GM21423 (cell line): ENCODE results near the gene SLC16A8.
"Not testable (repeated sequence)": the region's sequence is repeated elsewhere in the genome, so short reads cannot be mapped to it uniquely, and the experiment has no call there.

Experiments used
- ATAC-seq: cut with Tn5 transposase; IDR thresholded peaks from one replicate; pipeline ENCODE4 v1.9.1; 2021; ENCODE audit warnings: mild to moderate bottlenecking, moderate library complexity; ENCODE audit not compliant: unreplicated experiment

Gene SLC16A8

DNA sequence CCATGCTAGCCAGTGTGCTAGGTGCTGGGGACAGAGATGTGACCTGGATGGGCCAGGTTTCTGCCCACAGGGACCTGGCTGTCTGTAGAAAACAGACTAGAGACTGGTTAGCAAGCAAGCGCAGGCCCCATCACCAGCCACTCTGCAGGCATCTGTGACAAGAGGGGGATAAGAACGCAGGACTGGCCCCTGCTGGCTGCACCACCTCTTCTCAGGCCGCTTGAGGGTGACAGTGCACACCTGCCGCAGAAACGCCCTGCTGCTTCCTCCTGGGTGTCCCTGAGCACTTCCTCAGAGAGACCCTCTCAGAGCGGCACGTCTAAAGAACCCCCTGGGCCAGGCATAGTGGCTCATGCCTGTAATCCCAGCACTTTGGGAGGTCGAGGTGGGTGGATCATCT, 32.7 kb downstream of the SLC16A8 start:
- ATAC-seq = no peak

DNA sequence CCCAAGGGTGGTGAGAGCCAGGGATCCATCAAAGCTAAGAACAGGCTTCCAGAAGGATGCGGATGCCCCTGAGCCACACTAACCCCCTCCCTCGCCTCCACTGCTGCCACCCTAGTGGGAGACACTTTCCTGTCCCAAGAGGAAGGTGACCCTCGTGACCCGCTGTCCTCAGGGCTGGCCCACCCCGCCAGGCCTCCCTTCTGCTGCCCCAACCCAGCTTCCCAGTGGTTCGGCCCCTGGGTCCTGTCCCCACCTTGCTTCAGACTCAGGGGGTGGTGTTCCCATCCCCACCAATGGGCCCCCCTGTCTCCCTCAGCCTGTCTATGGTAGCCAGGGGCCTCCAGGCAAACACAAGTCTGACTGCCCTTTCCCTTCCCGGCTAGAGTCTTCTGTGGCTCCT, 33.3 kb downstream of the SLC16A8 start:
- no peak for ATAC-seq

DNA sequence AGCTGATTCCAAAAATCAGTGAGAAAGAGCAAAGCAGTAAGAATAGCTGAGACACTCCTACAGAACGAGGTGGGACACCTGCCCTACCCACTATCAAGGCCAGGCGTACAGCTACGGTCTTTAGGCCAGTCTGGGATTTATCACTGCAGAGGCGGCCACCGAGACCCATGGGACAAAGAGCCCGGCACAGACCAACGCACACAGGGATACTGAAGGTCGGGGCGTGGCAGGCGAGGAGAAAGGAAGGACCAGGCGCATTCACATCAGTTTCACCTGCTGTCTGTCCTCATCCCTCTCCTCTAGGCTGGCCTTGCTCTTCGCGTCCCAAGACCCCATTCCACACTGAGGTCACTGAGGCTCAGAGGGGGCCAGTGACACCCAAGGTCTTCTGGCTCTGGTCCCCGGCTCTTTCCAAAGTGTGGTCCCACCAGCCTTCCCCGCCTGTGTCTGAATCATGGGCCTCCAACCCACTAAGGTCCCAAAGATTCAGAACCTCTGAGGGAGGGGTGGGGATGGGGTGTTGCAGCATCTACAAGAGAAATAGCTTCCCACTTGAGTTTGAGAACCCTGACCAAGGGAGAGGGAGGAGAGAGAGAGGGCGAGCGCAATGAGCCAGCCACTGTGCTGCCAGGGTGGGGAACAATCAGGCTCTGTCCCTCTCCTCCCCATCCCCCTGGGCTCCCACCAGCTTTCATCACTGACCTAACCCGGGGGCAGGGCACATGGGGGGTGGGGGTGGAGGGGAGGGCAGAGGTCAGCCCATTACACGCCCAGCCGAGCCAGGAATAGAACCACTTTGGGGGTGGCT, 34.0 kb downstream of the SLC16A8 start:
- no peak for ATAC-seq

DNA sequence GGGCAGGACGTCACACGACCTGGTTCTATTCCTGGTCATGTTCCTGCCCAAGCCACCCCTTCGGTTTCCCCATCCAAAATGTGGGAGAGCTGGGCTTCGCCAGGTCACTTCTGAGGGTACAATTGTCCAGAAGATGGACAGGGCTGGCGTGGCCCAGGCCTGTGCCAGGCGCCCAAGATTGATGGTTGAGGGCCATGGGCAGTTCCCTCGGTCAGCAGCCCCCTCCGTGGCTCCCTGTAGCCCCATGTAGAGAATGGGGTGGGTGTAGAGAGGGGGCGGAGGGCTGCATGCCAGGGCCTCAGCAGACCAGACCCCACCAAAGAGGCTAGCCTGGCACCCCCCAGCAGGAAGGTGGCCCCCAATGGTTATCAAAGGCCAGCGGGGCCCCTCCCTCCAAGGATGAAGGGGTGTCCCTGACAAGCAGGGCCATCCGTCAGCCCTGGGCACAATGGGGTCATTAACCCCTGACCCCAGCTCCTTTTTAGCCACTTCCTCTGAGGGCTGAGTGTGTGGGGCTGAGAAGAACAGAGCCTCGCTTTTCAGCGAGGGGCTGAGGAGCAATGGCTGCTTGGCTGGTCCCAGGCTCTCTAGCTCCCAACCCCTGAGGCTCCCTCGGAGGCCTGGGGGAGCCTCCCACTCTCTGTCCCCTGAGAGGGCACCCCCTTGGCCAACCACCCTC, 37.8 kb downstream of the SLC16A8 start:
- ATAC-seq = no peak

DNA sequence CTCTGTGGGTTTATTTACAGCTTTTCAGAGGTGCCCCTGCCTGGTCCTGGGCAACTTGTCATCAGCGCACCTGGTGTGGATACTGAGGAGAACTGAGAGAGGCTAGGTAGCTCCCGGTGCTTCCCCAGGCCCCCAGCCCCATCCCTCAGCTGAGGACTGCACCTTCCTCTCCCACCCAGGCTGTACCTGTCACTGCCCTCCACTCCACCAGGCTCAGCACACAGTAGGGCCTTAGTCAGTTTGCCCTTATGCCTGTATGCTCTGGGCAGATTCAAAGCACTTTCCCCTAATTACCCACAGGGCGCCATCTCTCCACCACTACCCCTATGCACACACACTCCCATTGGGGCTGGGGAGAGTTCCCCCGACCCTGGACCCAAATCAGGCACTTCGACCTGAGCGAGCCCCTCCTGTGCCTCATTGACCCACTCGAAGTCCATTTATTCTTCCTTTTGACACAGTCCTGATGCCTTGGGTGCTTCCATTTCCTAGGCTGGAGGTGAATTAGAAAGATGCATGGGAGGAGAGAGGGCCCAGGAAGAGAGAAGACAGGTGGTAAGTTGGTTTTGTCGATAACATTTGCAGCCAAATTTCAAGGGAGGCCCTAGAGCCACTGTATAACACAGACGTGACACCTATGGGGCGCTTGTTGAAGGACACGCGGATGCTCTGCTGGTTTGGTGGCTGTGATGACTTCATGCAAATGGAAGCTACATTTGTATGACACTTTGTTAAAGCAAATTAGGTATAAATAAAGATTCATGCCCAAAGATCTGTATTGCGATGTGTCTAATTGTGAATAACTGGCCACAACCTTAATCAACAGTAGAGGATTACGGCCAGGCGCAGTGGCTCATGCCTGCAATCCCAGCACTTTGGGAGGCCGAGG, 40.6 kb downstream of the SLC16A8 start:
- ATAC-seq = no peak

DNA sequence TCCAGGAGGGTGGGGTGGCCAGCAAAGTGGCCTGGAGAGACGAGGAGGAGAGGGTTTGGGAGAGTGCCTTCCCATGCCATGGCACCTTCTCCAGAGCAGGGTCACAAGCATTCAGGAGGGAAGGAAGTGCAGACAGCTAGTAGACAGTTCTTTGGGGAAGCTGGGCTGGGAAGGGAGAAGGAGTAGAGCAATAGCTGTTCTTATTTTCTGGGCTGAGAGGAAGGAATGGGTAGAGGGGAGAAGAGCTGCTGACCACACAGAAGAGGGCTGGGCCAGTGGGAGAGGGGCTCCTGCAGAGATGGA, 41.5 kb downstream of the SLC16A8 start:
- ATAC-seq = no peak

DNA sequence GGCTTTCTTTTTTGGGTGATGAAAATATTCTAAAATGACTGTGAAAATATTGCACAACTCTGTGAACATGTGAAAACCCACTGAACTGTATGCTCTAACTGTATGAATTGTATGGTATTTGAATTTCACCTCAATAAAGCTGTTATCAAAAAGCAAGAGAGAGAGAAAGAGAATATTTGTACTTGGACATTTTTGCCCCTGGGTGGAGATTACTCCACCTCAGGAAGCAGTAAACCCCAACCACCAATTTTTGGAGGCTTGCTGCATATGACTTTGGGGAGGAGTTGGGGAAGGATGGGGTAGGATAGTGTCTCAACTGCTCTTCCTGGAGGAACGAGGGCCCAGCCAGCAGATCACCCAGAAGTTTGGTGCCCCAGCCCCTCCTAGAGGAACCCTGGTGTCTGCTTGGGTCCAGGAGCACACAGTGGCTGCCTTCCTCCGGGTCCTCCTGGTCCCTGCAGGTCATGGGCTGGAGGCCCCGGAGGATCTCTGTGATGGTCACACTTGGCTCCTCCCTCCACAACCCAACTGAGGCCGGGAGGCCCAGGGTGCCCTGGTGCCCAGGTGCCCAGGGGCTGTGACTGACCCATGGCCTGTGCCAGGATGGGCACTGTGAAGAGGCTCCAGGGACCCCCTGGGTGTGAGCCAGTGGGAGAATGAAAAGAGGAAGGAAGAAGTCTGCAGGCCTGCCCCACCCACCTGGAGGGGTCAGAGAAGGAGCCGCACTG, 42.1 kb downstream of the SLC16A8 start:
- no peak for ATAC-seq

DNA sequence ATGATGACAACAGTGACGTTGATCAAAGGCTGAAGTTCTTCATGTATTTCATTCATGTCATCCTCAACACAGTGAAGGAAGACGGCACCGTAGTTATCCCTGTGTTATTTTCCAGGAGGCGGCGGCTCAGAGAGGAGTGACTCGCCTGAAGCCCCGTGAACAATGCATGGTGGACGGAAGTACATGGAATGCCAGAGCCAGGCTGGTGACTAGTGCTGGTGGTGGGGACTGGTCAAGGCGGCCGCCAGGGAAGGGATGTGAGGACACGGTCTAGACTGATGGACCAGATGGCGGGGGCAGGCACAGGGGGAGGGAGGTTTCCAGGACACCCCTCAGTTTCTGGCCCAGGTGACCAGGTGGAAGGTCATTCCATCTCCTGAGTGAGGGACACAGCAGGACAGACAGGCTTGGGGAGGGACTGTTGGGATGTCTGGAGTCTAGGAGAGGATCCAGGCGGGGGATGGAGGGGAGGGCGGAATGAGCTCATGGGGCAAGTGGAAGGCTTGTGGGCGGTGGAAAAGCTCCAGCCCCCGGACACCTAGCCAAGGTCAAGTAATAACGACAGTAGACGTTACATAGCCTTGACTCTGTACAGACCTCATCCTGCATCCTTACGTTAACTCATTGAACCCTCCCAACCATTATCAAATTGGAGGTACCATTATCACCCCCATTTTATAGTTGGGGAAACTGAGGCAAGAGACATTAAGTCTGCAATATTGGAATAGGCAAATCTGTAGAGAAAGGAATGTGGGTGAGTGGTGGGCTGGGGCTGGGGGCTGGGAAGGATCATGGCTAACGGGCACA, 42.8 kb downstream of the SLC16A8 start:
- no peak for ATAC-seq

DNA sequence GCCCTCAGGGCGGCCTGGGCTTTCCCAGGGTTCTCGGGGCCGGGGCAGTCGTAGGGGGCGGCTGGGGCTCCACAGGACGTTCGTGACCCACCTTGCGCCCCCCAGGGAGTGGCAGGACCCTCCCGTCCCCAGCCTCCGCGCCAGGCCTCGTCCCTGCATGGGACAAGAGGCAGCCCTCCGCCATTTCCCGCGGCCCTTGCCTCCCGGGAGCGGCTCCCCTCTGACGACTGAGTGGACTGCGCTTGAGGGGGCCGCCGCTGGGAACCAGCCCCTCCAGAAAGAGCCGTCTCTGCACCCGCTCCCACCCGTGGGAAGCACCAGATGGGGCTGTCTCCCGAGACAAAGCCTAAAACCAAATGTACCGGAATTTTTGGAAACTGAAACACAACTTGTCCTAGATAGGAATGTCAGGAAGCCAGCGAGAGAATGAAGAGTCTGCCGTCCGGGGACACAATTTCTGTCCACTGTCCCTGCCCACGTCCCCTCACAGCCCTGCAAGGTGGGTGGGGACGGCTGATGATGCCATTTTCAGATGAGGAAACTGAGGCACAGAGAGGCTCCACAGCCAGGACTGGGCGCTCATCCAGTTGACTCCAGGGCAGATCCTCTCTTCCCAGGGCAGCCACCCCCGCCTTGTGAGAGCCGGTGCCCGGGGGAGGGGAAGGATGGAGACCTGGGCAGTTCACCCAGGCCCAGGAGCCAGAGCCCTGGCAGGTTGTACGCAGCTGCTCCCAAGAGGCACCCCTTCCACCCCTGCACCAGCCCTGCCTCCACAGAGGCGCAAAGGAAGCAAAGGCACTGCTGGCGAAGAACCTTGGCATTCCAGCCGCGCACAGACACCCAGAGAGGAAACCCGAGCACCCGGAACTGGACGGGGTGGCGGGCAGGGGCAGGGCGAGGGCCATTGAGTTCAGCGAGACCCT, 44.8 kb downstream of the SLC16A8 start:
- no peak for ATAC-seq

DNA sequence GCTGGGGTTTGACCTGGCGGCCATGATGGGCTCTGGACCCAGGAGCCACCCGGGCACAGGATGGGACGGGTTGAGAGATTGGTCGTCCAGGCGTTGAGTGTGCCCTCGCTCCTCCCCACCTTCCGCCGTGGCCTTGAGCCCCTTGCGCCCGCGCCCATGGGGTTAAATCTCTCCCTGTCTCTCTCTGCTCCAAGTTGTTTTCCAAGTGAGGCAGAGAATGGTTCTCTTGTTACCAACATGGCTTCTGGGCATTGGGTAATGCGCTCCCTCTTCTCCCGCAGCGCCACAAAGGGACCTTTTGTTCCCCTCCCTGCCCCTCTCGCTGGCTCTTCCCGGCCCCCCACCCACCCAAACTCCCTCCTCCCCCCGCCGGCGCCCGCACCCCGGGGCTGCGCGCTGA, 45.6 kb downstream of the SLC16A8 start:
- no peak for ATAC-seq

DNA sequence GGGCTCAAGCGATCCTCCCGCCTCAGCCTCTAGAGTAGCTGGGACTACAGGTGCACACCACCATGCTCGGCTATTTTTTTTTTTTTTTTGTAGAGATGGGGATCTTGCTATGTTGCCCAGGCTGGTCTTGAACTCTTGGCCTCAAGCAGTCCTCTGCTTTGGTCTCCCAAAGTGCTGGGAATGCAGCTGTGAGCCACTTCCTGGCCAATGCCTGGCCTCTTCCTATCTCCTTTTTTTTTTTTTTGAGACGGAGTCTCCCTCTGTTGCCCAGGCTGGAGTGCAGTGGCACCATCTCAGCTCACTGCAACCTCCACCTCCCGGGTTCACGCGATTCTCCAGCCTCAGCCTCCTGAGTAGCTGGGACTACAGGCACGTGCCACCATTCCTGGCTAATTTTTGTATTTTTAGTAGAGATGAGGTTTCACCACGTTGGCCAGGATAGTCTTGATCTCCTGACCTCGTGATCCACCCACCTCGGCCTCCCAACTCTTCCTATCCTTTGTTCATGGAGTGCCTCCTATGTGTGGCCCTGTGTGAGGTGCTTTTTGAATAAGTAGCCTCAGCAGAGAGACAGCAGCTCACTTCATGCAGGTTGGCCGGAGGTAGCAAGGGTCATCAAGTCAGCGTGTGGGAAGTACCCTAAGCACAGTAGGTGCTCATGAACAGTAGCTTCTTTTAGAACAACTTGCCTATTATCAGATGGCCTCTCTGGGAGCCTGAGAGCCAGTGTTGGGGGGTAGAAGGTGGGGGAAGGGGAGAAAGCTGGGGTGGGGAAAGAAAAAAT, 46.4 kb downstream of the SLC16A8 start:
- not testable (repeated sequence) for ATAC-seq

DNA sequence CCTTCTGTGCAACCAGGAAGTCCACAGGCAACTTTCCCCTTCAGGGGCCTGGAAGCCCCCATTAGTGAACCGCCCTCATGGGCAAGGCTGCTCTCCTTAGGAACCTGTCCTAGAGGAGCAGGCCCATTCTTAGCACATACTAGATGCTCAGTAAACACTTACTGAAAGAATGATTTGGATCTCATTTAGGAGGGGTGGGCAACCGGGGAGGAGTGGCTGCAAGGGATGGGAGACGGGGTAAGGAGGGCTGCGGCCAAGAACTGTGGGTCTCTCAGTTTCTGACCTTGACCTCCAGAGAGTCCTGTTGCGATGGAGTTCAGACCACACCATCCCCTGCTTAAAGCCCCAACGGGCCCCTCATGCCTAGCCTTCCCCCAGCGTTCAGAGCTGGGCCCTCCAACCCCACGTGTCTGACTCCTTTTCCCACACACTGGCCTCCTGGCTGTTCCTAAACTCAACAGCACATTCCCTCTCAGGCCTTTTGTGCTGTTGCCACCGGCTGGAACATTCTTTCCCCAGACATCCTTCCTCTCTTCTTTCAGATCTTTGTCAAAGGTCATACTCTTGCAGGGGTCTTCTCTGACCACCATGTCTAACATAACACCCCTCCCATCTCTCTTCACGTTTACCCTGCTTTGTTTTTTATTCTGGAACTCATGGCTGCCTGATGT, 47.5 kb downstream of the SLC16A8 start:
- ATAC-seq = no peak

DNA sequence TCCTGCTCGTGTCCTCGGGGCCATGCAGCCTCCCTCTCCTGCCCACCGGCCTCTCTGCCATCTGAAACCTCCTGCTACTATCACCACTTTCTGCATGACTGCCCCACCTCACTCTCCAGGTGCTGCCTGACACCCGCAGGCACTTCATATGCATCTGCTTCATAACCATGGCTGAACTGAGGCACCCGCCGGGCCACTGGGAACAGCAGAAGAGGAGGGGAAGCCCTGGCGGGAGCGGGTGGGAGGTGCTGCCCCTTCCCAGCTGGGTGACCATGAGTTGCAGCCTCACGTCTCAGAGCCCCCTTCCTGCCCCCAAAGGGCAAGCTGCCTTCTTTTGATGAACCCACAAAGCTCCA, 48.5 kb downstream of the SLC16A8 start:
- no peak for ATAC-seq

DNA sequence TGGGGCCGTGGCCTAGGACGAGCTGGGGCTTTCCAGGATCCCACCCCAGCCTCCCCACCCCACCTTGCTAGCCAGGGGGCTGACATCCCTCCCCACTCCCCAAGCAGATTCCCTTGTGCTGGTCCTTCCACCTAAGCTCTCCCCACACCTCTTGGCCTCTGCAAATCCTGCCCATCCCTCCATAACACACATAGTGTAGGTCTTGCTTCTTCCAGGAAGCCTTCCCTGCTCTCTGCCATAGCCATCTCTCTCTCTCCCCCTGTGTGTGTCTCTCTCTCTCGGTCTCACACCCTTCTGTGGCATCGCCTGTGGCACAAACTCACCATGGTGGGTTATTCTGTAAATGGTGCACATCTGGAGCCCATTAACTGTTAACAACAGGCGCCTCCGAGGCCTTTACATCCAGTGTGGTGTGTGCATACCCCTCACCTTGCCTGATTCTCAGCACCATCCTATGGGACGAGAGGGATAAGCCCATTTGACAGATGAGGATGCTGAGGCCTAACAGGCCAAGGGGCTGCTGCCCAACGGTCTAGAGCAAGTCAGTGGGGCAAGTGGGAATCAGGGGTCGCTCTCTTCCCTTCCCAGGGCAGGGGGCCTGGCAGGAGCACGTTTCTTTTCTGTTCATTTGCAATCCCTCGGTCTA, 49.0 kb downstream of the SLC16A8 start:
- no peak for ATAC-seq

DNA sequence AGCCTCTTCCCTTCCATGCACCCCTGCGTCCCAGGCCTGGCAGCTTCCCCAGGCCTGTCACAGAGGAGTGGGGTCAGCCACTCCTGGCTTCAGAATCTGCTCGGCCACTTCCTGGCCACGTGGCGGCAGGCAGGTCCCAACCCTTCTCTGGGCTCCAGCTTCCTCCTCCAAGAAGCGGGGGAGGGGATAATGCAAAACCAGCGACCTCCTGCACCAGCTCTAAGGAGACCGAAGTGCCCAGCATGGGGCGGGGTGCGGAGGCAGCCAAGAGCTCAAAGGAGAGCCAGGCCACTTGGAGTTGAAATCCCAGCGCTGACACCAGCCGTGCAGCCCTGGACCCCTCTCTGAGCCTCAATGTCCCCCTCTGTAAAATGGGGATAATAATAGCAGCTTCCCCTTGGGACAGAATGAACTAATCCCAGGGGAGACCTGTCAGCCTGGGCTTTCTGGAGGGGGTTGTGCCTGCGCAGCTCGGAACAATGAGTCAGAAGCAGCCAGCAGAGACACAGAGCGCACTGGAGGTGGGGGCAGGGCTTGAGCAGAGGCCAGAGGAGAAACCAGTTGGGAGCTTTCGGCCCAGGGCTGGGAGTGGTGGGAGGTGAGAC, 49.6 kb downstream of the SLC16A8 start:
- no peak for ATAC-seq

DNA sequence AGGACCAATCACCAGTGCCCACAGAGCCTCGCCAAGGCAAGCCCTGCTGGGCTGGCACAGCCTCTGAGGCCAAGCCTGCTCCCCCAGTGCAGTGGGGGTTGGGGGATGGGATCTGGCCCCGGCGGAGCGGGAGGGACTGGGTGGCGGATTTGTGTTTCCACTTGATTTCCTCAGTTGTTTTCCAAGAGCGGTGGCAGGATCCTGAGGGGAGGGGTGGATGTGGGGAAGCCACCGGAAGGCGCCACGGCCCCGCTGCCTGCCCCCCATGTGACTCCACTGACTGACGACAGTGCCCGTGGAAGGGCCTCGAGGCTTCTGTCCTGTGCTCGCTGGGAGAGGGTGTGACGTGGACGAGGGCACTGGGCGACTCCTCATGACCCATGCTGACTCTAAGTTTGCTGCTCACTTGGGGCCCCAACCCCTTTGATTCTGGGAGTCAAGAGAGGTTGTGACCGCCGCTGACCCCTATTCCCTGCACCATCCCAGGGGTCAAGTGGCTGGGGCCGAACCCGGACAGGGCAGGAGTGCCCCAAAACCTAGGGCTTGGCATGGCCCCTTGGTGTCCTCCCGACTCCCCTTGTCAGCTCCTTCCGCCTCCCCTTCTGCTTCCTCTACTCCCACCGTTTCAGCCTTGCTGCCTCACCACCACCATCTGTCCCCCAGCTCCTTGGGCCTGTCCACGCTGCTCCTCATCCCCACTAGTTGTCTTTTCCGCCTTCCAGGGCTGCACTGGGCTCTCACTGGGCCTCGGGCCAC, 50.3 kb downstream of the SLC16A8 start:
- no peak for ATAC-seq
